Esophagus muscularis mucosa (tissue), 4 donors: ENCODE measurements around the gene REC8. TPM values are rescaled to one million over a fixed set of nuclear protein-coding genes. Genes with fewer than 3 reads are reported as not detected.

ENCODE experiments used
- DNase-seq: peaks from one replicate; pipeline ENCODE4 v3.0.0-alpha.2; 2017; ENCODE audit errors: extremely low spot score
- H3K27ac ChIP-seq, 4 donors: fragments of 200-600 bp; sonication (generic); replicated peaks in 1 of 4; 1 replicate in 3 of 4; 2 replicates in 1 of 4; pipeline ENCODE4 v1.5.1; 2016 to 2019; ENCODE audit warnings: mild to moderate bottlenecking in 1 of 4
- H3K27me3 ChIP-seq, 4 donors: fragments of 200-600 bp; sonication (generic); one replicate each; pipeline versions ENCODE4 v1.5.1 to v1.6.0; 2016 to 2019
- H3K36me3 ChIP-seq, 4 donors: fragments of 200-600 bp; sonication (generic); one replicate each; pipeline ENCODE4 v1.5.1; 2016 to 2019
- H3K4me1 ChIP-seq, 4 donors: fragments of 200-600 bp; sonication (generic); one replicate each; pipeline ENCODE4 v1.5.1; 2016 to 2019
- H3K4me3 ChIP-seq, 4 donors: fragments of 200-600 bp; sonication (generic); 1 replicate in 2 of 4; 2 replicates in 2 of 4; pipeline ENCODE4 v1.5.1; 2016 to 2019; ENCODE audit warnings: mild to moderate bottlenecking in 4 of 4, moderate library complexity in 1 of 4
- H3K9me3 ChIP-seq, 4 donors: fragments of 200-600 bp; sonication (generic); 1 replicate in 3 of 4; 2 replicates in 1 of 4; pipeline ENCODE4 v1.5.1; 2016 to 2019
- EP300 ChIP-seq: sonication (generic); formaldehyde crosslinking; IDR thresholded peaks from one replicate; pipeline ENCODE4 v1.6.1; 2017; ENCODE audit warnings: antibody characterized with exemption
- POLR2A ChIP-seq: fragments of 450-650 bp; IDR thresholded peaks from one replicate; pipeline ENCODE4 v1.6.1; 2017; ENCODE audit warnings: antibody characterized with exemption, moderate library complexity, mild to moderate bottlenecking, low read depth
- POLR2AphosphoS5 ChIP-seq, 2 donors: sonication (generic); formaldehyde crosslinking; IDR thresholded peaks; one replicate each; pipeline ENCODE4 v1.6.1; 2017; ENCODE audit warnings: antibody characterized with exemption in 2 of 2
- WGBS: methylation state at CpG from one replicate; pipeline ENCODE4 v1.1.5; 2018; 5-methylcytosine and 5-hydroxymethylcytosine counted together
- intact Hi-C: fragments of 100-400 bp; cut with DNase I; formaldehyde crosslinking; loops from one replicate; pipeline ENCODE4 v1.15.1; 2023
- total RNA-seq, 4 donors: library from RNA; depleted of rRNA; stranded (reverse); fragments of >200 nt; gene quantifications; one replicate each; pipeline versions ENCODE4 v1.1.0 to v1.2.1, GENCODE V29; 2016
- TF ChIP-seq, protein P1 (sequence below), 3 experiments: fragments of 200-600 bp in 2 of 3; fragments of 450-650 bp in 1 of 3; sonication (generic) in 2 of 3; IDR thresholded peaks; one replicate each; pipeline ENCODE4 v1.5.1; 2017 to 2019; ENCODE audit warnings: antibody characterized with exemption in 3 of 3, mild to moderate bottlenecking in 2 of 3, moderate library complexity in 1 of 3

The REC8 gene
- total RNA-seq, 4 donors from 2014 or later: 4.6 to 5.9 (median 5.0) TPM

DNA sequence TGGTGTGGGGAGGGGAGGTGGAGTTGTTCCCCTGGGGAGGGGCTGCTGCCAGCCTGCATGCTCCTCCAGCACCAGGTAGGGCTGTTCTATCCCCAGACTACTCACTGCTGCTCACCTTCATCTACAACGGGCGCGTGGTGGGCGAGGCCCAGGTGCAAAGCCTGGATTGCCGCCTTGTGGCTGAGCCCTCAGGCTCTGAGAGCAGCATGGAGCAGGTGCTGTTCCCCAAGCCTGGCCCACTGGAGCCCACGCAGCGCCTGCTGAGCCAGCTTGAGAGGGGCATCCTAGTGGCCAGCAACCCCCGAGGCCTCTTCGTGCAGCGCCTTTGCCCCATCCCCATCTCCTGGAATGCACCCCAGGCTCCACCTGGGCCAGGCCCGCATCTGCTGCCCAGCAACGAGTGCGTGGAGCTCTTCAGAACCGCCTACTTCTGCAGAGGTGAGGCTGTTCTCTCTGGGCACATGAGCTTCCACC, 7.3 kb upstream of the REC8 start:
- TF ChIP-seq POLR2A (no peak), POLR2AphosphoS5 (IDR thresholded peaks at IDR 0.05) (no peak), EP300 (no peak)
- TF ChIP-seq, protein P1, sequence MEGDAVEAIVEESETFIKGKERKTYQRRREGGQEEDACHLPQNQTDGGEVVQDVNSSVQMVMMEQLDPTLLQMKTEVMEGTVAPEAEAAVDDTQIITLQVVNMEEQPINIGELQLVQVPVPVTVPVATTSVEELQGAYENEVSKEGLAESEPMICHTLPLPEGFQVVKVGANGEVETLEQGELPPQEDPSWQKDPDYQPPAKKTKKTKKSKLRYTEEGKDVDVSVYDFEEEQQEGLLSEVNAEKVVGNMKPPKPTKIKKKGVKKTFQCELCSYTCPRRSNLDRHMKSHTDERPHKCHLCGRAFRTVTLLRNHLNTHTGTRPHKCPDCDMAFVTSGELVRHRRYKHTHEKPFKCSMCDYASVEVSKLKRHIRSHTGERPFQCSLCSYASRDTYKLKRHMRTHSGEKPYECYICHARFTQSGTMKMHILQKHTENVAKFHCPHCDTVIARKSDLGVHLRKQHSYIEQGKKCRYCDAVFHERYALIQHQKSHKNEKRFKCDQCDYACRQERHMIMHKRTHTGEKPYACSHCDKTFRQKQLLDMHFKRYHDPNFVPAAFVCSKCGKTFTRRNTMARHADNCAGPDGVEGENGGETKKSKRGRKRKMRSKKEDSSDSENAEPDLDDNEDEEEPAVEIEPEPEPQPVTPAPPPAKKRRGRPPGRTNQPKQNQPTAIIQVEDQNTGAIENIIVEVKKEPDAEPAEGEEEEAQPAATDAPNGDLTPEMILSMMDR (IDR thresholded peaks at IDR 0.05): no peak
- H3K9me3 ChIP-seq: no peaks in the 10 kb centered on the region
- H3K27ac ChIP-seq: no peak overlapping the region
- H3K4me1 ChIP-seq: peaks cover 27 to 48% (median 39%) of the 10 kb centered on the region in 4 donors
- 95% methylated on average over 9 of the region's 14 CpGs for WGBS
- peaks cover 52 to 81% (median 72%) of the 10 kb centered on the region in 4 donors for H3K36me3 ChIP-seq
- H3K4me3 ChIP-seq: no peak overlapping the region
- intact Hi-C loops: loop anchor here (5.0 kb wide), 1 partner anchor 57 kb away; no protein-coding TSS in a partner anchor
- DNase-seq: no peak
- H3K27me3 ChIP-seq: no peaks in the 10 kb centered on the region

DNA sequence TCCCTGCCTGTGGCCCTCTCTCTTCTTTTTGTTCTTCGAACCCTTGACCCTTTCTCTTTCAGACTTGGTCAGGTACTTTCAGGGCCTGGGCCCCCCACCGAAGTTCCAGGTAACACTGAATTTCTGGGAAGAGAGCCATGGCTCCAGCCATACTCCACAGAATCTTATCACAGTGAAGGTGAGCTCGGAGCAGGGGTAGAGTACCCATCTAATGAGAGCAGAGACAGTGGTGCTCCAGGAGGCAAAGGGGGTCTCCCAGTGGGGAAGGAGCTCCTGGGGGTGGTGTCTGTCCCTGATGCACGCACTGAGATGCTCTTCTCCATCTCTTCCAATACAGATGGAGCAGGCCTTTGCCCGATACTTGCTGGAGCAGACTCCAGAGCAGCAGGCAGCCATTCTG, 6.1 kb upstream of the REC8 start:
- Histone ChIP-seq H3K27ac (no peak overlapping the region), H3K27me3 (no peaks in the 10 kb centered on the region), H3K9me3 (no peaks in the 10 kb centered on the region), H3K36me3 (peaks cover 53 to 73% (median 63%) of the 10 kb centered on the region in 4 donors), H3K4me1 (peaks cover 20 to 43% (median 33%) of the 10 kb centered on the region in 4 donors), H3K4me3 (no peak overlapping the region)
- TF ChIP-seq POLR2AphosphoS5 (IDR thresholded peaks at IDR 0.05) (no peak), EP300 (no peak), POLR2A (no peak)
- TF ChIP-seq, protein P1 (IDR thresholded peaks at IDR 0.05): no peak
- WGBS: 95% methylated on average over 5 of the region's 5 CpGs
- intact Hi-C loops: no loop called here
- DNase-seq: no peak

DNA sequence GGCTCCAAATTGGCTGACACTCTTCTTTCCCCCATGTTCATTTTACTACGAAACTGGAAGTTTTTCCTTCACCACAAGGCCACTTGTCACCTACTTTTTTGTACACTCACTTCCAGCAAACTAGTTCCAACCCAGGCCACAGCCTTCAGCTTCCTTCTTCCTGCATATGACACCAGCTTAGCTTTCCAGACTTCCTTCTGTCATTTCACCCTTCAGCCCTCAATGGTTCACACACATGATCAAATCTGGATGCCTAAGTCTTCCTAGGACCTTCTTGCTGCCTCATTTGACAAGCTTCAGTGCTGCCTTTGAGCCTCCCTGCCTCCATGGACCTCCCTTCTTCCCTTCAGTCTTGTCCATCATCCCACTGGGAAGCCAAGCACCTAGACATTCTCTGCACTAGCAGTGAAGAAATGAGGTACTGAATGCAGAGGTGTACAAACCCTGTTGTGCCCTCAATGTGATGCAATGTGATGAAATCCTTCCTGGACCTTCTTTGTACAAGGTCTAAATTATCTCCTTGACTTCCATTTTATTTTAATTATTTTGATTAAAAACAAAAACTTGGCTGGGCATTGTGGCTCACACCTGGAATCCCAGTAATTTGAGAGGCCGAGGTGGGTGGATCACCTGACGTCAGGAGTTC, 4.3 kb upstream of the REC8 start:
- intact Hi-C loops: no loop called here
- Histone ChIP-seq H3K4me3 (no peak overlapping the region), H3K36me3 (peaks cover 53 to 72% (median 61%) of the 10 kb centered on the region in 4 donors), H3K27ac (no peak overlapping the region), H3K4me1 (peaks cover 19 to 47% (median 35%) of the 10 kb centered on the region in 4 donors), H3K9me3 (no peaks in the 10 kb centered on the region), H3K27me3 (no peaks in the 10 kb centered on the region)
- DNase-seq: no peak
- TF ChIP-seq EP300: no peak
- TF ChIP-seq, protein P1 (IDR thresholded peaks at IDR 0.05): no peak
- no peak for TF ChIP-seq POLR2AphosphoS5 (IDR thresholded peaks at IDR 0.05)
- no peak for TF ChIP-seq POLR2A
- 84% methylated on average over 3 of the region's 3 CpGs for WGBS

- no peak for DNase-seq
- H3K4me3 ChIP-seq: peak overlapping the region; percentile 49 to 58 (median 52)
- 41% methylated on average over 21 of the region's 30 CpGs for WGBS
Measured at GRCh38 chr14:24172261-24172860, 481 bp downstream of the REC8 start.

More at GRCh38 chr14:24172261-24172860, 481 bp downstream of the REC8 start:
- H3K9me3 ChIP-seq: no peaks in the 10 kb centered on the region
- intact Hi-C loops: no loop called here
- peaks cover 7 to 45% (median 36%) of the 10 kb centered on the region in 4 donors for H3K36me3 ChIP-seq
- no peaks in the 10 kb centered on the region for H3K27me3 ChIP-seq
- peaks cover 7 to 22% (median 20%) of the 10 kb centered on the region in 4 donors for H3K4me1 ChIP-seq
- H3K27ac ChIP-seq: peak overlapping the region; percentile 40 to 75 (median 59)
- no peak for TF ChIP-seq EP300
- TF ChIP-seq POLR2A: no peak
- TF ChIP-seq, protein P1 (IDR thresholded peaks at IDR 0.05): no peak
